Esophagus squamous epithelium (tissue), 4 donors: Measurements from ENCODE around the gene GUCA2A.

Experiments
- POLR2A ChIP-seq, 4 donors: fragments of 450-650 bp; IDR thresholded peaks; one replicate each; pipeline ENCODE4 v1.6.1; 2017; ENCODE audit warnings: antibody characterized with exemption in 4 of 4, mild to moderate bottlenecking in 4 of 4, moderate library complexity in 3 of 4
- TF ChIP-seq, protein P1 (sequence below), 6 experiments: fragments of 450-650 bp in 4 of 6; fragments of 200-600 bp in 2 of 6; sonication (generic) in 2 of 6; IDR thresholded peaks; one replicate each; pipeline ENCODE4 v1.5.1; 2016 to 2019; ENCODE audit warnings: antibody characterized with exemption in 6 of 6, mild to moderate bottlenecking in 4 of 6, moderate library complexity in 4 of 6

DNA sequence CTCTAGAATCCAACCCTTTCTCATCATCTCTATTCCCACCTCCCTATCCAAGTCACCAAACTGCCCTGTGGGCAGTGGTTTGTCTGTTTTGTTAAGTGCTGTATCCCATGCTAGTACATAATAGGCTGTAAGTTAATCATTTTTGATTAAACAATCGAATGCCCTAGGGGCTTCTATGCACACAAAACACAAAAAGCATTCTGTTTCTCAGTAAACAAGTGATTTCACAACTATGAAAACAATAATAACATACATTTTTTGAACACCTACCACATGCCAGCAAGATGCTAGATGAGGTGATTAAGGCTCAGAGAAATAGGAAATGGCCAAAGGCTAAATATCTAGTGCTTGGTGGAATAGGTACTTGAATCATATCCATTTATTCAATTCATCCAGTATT lies 16.4 kb downstream of the GUCA2A start:
- TF ChIP-seq, protein P1, sequence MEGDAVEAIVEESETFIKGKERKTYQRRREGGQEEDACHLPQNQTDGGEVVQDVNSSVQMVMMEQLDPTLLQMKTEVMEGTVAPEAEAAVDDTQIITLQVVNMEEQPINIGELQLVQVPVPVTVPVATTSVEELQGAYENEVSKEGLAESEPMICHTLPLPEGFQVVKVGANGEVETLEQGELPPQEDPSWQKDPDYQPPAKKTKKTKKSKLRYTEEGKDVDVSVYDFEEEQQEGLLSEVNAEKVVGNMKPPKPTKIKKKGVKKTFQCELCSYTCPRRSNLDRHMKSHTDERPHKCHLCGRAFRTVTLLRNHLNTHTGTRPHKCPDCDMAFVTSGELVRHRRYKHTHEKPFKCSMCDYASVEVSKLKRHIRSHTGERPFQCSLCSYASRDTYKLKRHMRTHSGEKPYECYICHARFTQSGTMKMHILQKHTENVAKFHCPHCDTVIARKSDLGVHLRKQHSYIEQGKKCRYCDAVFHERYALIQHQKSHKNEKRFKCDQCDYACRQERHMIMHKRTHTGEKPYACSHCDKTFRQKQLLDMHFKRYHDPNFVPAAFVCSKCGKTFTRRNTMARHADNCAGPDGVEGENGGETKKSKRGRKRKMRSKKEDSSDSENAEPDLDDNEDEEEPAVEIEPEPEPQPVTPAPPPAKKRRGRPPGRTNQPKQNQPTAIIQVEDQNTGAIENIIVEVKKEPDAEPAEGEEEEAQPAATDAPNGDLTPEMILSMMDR (IDR thresholded peaks at IDR 0.05): no peak
- TF ChIP-seq POLR2A (IDR thresholded peaks at IDR 0.05): no peak
